8988T (cell line): ENCODE data around the gene CHST3.
"Not testable (repeated sequence)": the region's sequence is repeated elsewhere in the genome, so short reads cannot be mapped to it uniquely, and the experiment has no call there.

Experiments used
- DNase-seq: peaks from one replicate; pipeline ENCODE4 v3.0.0; 2011

Gene CHST3

DNA sequence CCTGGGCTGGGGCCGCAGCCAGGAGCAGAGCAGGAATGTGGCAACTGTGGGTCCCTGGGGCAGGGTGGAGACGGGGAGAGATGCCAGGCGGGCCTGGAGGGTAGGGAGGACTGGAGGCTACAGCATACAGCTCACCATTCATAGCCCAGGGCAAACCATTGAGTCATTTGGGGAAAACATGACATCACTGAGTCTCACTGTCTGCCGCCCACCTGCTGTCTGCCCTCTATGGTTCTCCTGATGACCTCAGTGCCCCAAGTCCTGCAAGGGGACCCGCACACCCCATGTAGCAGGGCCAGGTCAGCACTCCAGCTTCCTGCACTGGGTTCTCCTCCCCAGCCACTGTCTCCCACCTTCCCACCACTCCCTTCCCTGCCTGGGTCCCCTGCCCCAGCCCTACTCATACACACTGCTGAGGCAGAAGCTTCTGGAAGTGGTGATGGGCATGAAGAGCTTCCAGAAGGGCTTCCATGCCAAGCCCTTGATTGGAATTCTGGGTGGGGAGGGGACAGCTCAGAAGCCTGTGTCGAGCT is 10.4 kb downstream of the CHST3 start:
- no peak for DNase-seq

DNA sequence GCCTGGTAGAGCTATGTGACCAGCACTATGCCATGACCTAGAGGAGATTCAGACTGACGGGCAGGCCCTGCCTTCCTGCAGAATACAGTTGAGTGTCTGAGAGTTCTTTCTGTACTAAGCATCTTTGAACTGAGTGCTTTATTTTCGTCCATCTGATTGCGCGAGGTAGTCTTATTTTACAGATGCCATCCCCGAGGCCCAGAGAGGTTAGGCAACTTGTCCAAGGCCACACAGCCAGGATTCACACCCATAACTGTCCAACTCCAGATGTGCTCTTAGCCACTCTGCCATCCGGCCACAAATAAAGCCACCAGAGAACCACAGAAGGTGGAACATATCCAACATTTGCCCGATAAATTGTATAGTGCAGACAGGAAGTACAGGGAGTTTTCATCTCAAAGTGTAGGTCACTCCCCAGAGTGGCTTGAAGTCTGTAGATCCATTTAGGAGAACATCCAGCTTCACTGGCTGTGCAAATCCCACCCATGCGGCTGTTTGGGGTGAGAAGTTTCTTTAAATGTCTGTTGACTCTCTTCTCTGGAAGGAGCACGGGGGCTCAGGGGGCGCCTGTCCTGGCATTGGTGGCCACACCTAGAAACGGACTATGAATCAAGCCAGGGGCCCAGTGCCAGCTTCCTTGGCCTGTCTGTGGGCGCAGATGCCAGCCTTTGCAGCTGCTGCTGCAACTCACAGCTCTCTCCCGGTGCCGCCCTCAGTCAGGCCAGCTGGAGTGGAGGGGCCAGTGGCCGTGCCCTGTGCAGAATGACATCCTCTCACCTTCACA is 11.1 kb downstream of the CHST3 start:
- DNase-seq: no peak

GRCh38 chr10:71975871-71976725 is 11.9 kb downstream of the CHST3 start:
- DNase-seq: no peak

DNA sequence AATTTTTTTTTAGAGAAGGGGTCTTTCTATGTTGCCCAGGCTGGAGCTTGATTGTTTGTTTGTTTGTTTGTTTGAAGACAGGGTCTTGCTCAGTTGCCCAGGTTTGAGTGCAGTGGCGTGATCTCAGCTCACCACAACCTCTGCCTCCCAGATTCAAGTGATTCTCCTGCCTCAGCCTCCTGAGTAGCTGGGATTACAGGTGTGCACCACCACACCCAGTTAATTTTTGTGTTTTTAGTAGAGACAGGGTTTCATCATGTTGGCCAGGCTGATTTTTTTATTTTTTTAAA is 13.4 kb downstream of the CHST3 start:
- not testable (repeated sequence) for DNase-seq

DNA sequence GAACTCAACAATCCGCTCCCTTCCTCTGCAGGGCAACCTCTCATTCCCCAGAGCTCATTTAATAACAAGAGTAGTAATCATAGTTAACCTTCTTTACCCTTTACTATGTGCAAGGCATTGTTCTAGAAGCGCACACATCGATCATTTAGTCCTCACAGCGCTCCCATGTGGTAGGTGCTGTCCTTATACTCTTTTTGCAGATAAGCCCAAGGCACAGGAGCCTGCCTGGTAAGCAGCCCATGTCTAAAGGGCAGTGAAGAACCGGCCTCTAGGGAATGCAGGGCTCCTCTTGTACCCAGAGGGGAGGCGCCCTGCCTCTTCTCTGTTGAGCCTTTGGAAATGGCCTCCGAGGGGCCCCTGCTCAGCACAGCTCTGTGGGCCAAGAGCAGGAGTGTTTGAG is 14.3 kb downstream of the CHST3 start:
- DNase-seq: no peak

DNA sequence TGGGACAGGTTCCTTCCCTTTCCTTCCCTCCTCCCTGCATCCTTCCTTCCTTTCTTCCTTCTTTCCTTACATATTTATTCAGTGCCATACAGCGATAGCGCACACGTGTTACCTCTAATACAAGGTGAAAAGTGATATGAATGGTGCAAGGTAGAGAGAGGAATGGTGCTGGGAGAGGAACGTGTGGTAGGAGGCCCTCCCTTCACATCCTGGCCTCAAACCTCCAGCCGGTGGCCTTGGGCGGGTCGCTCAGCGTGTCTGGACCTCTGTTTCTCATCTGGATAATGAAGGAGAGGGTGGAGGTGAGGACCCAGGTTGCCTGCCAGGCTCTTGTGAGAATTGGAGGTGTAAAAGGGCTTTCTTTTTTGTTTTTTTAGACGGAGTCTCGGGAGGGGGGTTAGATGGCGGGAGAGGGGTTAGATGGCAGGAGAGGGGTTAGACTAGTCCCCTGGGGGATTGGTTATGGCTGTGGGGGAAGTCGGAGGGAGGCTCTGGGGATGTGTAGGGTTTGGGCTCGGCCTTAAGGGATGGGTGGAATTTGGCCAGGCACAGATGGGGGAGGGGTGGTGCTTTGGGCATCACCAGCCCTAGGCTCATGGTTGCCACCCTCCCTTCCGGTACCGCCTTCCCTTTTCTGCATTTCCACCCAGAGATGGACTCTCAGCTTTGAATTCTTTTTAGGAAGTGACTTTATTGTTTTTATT is 14.9 kb downstream of the CHST3 start:
- DNase-seq: no peak

GRCh38 chr10:71979692-71980062 is 15.5 kb downstream of the CHST3 start:
- no peak for DNase-seq

DNA sequence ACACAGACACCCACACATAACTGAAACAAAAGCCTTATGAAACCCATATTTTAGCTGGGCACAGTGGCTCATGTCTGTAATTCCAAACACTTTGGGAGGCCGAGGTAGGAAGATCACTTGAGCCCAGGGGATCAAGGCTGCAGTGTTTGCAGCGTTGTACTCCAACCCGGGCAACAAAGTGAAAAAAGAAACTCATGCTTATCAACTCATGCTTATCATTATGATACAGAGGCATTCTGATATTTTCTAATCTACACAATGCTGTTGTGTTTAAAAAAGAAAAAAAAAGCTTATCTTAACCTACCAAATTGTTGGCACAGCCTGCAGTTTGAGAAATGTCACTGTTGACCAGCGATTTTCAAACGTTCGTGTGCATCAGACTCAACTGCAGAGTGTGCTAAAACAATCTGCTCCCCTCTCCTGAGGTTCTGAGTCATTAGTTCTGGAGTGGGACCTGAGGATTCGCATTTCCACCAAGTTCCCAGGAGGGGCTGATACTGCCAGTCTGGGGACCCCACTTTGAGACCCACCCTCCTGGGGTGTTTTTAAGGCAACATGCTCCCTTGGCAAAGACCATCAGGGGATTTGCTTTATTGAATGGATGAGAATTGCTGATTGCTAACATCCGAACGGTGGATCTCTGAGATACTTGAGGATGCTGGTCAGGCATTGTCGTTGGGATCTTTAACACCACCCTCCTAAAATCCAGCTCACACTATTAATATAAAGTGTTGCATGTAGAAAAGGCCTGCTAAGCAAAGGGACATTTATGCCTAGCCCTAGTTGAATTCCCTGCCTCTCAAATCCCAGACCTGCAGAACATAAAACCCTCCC is 16.2 kb downstream of the CHST3 start:
- no peak for DNase-seq

DNA sequence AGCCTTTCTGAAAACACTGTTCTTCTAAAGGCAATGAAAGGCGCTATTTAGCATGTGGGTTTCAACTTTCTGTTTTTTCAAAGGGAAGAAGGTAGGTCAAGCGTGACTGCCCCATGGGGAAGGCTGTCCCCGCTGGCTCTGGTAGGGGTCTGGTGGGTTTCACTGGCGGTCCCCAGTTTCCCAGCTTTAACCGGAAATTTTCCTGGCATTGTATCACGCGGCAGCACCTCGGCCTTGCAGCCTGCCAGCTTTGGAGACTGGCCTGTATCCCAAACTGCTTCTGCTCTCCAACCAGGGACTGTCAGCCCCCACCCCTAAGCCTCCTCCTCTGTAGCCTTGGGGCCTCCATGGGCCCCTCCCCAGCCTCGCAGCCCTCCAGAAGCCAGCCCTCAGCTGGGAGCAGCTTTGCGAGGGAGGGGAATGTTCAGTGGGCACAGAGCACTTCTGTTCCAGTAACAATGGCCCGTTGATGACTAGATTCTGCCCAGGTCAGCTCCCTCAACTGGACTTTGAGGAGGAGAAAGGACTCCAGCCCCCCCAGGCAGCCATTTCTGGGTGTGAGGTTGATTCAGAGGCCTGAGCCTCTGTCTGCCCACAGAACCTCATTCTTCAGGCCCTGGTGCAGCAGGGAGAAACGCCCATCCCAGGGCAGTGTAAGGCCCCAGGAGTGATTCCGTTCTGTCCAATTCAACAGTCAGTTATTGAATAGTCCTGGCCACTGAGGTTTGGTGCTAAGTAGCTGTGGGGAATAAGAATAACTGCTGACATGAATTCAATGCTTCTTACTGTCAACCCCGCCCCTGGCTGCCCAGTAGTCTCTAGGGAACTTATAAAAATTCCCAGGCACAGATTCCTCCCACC is 17.1 kb downstream of the CHST3 start:
- DNase-seq: no peak

DNA sequence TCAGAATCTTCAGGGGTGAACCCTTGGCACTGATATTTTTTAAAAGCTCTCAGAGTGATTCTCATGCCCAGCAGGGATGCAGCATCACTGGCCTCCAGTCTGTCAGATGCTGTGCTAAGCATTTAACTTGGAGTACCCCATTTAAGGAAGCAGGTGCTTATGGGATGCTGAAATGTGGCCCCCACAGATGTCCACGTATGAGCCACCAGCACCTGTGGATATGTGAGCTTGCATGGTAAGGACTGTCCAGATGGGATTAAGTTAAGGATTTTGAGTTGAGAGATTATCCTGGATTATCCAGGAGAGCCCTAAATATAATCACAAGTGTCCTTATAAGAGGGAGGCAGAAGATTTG is 17.7 kb downstream of the CHST3 start:
- no peak for DNase-seq

- no peak for DNase-seq
Measured at GRCh38 chr10:71982269-71983178, 18.3 kb downstream of the CHST3 start.

- DNase-seq: no peak
Measured at GRCh38 chr10:71984126-71984808, 20.1 kb downstream of the CHST3 start.

- no peak for DNase-seq
Measured at GRCh38 chr10:71984809-71985388, 20.7 kb downstream of the CHST3 start.

DNA sequence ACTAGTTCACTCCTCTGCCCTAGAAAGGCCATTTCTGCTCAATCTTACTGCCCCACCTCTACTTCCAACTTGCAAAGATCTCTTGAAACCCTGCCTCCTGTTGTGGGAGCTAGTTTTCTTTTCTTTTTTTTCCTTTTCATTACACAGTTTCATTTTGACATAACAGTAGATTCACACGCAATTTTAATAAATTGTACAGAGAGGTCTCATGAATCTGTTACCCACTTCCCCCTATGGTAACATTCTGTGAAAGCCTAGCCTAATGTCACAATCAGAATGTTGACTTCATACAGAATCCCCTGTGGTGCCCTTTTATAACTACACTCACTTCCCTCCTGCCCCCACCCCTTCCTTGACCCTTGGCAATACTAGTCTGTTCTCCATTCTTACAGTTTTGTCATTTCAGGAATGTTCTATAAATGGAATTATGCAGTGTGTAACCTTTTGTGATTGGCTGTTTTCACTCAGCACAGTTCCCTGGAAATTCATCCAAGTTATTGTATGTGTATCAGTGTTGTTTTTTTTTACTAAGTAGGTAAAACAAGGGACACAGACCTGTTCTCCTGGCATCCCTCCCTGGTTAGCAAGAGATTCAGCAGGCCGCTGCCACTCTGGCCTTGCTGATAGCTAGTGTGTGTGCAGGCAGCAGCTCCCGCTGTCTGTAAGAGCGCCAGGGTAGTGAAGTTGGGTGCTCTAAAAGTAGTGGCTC is 21.5 kb downstream of the CHST3 start:
- no peak for DNase-seq

DNA sequence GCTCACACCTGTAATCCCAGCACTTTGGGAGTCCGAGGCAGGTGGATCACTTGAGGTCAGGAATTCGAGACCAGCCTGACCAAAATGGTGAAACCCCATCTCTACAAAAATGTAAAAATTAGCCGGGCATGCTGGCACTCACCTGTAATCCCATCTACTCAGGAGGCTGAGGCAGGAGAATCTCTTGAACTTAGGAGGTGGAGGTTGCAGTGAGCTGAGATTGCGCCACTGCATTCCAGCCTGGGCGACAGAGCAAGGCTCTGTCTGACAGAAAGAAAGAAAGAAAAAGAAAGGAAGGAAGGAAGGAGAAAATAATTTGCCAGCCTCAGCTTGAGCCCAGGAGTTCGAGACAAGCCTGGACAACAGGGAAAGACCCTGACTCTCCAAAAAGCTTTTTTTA is 24.7 kb downstream of the CHST3 start:
- not testable (repeated sequence) for DNase-seq

- DNase-seq: no peak
Measured at GRCh38 chr10:71989661-71990454, 25.7 kb downstream of the CHST3 start.

DNA sequence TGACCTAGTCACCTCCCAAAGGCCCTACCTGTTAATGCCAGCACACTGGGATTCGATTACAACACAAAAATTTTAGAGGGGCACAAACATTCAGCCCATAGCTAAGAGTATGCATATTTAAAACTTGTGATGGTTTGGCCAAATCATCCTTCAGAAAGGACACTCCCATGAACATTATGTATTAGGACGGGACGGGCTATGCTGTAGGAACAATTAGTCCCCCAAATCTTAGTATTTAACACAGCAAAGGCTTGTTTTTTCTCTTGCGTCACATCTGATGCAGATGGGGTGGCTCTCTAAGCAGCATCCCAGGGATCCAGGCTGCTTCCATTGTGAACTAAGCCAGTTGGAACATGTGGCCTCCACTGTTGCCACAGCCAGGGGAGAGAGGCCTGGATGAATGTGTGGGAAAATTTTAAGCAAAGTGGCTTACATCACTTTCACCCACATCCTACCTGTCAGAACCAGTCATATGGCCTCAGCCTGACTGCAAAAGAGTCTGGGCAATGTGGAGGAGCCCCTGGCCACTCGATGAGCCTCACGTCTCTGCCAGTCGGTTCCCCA is 26.6 kb downstream of the CHST3 start:
- no peak for DNase-seq

GRCh38 chr10:71995449-71995848 is 31.3 kb downstream of the CHST3 start:
- no peak for DNase-seq
